T-helper 2 cell (primary cell): ENCODE results near the gene UBE2L3.
"Not testable (repeated sequence)": the region's sequence is repeated elsewhere in the genome, so short reads cannot be mapped to it uniquely, and the experiment has no call there.

Experiments
- DNase-seq, 5 experiments: peaks; one replicate each; pipeline versions ENCODE4 v3.0.0 to v3.0.0-alpha.2; 2012 to 2022

Gene UBE2L3

GRCh38 chr22:21573293-21573734 is 5.8 kb downstream of the UBE2L3 start:
- no peak for DNase-seq

GRCh38 chr22:21573750-21574494 is 6.4 kb downstream of the UBE2L3 start:
- DNase-seq, result no peak

DNA sequence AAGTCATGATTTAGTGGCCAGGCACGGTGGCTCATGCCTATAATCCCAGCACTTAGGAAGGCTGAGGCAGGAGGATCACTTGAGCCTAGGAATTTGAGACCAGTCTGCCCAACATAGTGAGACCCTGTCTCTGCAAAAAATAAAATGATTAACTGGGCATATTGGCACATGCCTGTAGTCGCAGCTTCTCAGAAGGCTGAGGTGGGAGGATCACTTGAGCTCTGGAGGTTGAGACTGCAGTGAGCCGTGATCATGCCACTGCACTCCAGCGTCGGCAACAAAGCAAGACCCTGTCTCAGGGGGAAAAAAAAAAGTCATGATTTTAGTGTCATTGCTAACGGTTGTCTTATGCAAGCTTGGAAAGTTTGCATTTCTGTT is 11.9 kb downstream of the UBE2L3 start:
- DNase-seq, result no peak

DNA sequence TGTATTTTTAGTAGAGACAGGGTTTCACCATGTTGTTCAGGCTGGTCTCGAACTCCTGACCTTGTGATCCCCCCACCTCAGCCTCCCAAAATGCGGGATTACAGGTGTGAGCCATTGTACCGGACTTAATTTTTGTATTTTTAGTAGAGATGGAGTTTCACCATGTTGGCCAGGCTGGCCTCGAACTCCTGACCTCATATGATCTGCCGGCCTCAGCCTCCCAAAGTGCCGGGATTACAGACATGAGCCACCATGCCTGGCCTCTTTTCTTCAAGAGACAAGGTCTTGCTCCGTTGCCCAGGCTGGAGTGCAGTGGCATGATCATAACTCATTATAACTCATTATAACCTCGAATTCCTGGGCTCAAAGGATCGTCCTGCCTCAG is 13.1 kb downstream of the UBE2L3 start:
- DNase-seq, result not testable (repeated sequence)

DNA sequence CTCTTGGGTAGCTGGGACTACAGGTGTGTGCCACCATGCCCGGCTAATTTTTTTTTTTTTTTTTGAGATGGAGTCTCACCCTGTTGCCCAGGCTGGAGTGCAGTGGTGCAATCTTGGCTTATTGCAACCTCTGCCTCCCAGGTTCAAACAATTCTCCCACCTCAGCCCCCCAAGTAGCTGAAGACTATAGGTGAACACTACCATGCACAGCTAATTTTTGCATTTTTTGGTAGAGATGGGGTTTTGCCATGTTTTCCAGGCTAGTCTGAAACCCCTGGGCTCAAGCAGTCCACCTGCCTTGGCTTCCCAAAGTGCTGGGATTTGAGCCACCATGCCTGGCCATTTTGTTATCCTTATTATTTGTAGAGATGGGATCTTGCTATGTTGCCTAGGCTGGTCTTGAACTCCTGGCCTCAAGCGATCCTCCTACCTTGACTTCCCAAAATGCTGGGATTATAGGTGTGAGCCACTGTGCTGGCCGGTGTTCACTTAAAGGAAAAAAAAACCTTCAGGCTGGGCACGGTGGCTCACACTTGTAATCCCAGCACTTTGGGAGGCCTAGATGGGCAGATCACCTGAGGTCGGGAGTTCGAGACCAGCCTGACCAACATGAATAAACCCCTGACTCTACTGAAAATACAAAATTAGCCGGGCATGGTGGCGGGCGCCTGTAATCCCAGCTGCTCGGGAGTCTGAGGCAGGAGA is 13.6 kb downstream of the UBE2L3 start:
- not testable (repeated sequence) for DNase-seq

DNA sequence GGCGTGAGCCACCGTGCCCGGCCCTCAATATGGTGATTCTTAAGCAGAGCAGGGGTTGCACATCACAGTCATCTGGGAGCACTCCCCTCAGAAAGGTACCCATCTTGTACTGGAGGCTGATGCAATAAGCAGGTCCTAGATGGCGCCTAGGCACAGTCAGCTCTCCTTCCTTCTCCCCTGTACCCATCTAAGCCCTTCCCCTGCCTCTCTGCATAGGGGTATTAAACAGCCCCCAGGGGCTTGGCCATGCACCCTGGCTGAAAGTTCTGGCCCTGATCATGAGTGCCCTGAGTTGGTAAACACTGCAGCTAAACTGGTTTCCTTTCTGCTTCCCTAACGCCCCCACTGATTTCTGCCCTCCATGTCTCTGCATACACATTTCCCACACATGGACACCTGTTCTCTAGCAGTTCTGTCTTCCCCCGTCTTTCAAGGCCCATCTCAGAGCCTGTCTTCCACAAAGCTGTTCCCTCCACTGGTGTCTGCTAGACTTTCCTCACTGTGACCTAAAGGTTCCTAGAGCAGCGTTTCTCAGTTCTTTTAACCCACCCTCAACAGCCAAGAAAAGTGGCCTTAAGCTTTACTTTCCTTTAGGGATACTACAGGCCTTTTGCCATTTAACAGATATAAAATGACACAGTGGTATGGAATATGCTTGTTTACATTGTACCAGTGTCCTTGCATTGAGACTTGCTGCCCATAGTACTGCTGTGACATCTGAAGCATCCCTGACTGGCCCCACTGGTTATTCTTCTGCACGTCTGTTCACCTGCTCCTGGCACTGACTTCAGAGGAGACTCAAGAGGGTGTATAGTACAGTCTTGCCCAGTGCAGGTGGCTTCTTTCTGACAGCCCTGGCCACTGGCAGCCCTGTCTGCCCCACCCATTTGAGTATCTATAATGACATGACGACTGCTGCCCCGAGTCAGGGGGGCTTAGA is 15.6 kb downstream of the UBE2L3 start:
- no peak for DNase-seq

GRCh38 chr22:21585389-21585788 is 17.9 kb downstream of the UBE2L3 start:
- DNase-seq, result no peak

- DNase-seq, result peak in 2 of 5 experiments; percentile 21 to 73
Measured at GRCh38 chr22:21587803-21588611, 20.5 kb downstream of the UBE2L3 start.

- no peak for DNase-seq
Measured at GRCh38 chr22:21589396-21589795, 21.9 kb downstream of the UBE2L3 start.

DNA sequence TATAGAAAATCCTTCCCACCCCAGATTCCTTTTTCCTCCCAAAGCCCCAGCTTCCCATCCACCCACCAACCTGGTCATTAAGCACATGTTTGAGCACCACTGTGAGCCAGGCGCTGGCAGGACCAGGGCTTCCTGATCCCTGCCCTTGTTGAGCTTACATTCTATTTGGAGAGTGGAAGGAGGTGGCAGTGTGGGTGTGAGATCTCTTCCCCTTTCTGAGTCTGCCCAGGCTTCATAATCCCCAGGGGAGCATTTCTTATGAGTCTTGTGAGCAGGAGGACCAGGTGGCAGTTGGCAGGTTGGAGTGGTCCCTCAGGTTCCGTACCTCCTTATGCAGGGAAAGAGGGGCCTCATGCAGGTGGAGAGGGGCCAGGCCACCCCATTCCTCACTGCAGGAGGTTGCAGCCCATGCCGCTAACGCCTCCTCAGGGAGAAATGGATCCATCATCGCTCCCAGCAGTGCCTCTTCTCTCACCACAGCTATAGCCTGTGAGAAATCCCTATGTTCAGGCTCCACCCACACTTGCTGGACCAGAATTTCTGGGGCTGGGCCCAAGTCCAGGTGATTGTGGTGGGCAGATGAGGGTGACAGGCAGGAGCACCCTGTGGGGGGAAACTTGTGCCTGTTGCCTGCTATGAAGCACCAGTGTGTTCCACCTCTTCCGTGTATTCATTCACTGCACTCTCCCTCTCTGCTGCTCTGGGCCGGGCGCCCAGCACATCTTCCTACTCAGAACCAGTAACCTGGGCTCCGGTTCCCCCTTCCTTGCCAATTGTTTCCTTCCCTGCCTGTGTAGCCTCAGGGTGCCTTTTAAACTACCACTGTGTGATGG is 23.5 kb downstream of the UBE2L3 start:
- no peak for DNase-seq

GRCh38 chr22:21591695-21592094 is 24.2 kb downstream of the UBE2L3 start:
- DNase-seq, result no peak

DNA sequence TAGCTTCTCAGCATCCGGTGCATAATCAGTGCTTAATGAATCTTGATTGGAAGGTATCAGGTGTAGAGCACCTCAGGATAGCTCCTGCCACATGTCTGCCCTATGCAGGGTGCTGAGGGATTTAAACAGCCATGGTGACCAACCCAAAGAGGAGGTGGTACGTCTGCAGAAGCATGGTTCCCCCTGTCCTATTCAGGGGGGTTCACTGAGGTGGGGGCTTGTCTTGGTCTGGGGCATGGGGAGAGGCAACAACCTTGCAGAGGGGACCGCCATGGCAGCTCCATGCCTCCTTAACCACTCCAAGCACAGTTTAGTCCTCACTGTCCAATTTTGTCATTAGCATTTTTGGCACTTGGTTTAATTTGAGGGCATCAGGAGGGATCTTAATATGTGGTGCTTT is 24.9 kb downstream of the UBE2L3 start:
- no peak for DNase-seq

DNA sequence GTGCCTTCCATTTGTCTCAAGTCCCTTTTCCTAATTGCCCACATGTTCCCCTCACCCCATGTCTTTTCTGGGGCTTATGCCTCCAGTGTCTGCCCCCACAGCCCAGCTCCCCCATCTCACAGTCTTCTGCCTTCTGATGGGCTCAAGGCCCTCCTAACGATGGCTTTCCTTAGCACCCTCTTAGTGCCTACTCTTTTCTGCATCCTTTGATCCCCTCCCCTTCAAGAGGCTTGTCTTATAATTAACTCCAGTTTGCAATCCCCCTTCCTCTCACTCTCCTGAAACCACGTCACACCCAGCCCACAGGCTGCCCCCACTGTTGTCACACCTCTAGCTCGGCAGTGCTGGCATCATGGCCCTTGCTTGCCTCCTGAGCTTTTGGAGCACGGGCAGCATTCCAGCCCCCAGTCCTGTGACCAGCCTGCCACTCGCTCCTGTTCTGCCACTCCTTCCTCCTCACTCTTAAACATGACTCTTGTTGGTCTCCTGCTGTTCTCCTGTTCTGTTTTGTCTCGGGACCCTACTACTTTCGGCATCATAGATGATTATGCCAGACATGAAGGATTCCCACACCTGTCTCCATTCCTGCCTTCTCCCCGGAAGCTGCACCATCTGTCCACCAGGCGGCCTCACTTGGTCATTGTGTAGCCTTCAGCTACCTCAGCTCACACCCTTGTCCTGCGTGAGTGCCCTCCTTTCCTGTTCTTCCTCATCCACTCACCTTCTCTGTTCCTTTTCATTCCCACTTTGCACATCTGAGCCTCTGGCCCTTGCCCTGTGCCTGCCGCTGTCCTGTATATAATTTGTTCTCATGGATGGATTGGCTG is 26.1 kb downstream of the UBE2L3 start:
- DNase-seq, result no peak

DNA sequence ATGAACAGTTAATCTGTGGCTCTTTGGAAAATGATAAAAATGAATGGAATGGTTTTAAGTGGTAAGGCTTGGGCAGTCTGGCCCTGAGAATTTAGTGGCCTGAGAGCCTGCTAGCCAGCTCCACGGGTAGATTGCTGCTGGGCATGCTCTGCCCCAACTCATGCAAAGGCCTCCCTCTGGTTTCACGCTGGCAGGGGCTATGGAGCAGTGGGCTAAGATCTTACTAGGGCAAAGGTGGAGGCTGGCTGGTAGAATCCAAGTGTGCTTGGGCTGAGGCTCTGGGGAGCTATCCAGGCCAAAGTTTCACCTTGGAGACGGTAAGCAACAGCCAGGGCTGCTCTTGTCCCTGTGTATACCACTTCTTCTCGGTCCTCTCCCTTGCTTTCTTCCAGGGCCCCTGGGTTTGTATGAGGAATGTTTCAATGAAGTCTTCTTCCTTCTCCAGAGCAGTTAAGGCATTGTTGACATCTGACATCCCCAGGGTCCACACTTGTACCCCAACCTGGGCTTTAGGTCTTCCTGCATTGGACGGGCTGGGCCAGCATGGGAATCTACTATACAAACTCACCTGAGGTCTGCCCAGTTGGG is 27.4 kb downstream of the UBE2L3 start:
- no peak for DNase-seq

GRCh38 chr22:21596356-21597135 is 29.0 kb downstream of the UBE2L3 start:
- DNase-seq, result not testable (repeated sequence)

DNA sequence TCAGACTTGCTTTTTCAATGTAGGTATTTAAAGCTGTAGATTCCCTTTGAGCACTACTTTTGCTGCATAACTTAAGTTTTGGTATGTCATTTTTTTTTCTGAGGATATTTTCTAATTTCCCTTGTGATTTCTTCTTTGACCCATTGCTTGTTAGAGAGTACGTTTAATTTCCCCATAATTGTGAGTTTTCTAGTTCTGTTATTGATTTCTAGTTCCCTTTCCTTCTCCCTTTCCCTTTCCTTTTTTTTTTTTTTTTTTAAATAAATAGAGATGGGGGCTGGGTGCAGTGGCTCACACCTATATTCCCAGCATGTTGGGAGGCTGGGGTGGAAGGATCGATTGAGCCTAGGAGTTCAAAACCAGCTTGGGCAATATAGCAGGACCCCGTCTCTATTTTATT is 30.8 kb downstream of the UBE2L3 start:
- no peak for DNase-seq

GRCh38 chr22:21599053-21599893 is 31.8 kb downstream of the UBE2L3 start:
- DNase-seq, result no peak

DNA sequence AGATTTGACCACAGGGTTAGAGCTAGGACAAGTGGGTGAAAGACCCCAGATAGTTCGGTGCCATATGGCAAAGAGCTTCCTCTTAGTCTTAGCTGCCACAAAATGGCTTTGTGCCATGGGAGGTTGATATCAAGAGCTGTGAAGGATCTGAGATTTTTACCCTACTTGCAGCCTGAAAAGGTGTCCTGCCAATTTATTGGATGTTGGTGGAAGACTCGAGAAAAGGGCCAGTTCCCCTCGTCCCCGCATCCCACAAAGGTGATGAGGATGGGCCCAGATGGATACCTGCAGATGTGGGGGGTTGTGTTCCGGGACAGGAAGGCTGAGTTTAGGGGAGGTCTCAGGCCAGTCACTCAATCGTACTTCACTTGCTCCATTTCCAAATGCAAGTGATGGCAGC is 35.1 kb downstream of the UBE2L3 start:
- DNase-seq, result no peak
